Neural progenitor cell (in vitro differentiated cells): ENCODE data around the gene ATRN.

Source experiments
- CTCF ChIP-seq: fragments of 200-600 bp; sonication (generic); IDR thresholded peaks from 2 replicates; pipeline ENCODE4 v1.5.1; 2017; ENCODE audit warnings: antibody characterized with exemption, mild to moderate bottlenecking
- EZH2 ChIP-seq: fragments of 200-600 bp; sonication (generic); IDR thresholded peaks from 2 replicates; pipeline ENCODE4 v1.6.1; 2017; ENCODE audit warnings: antibody characterized with exemption, mild to moderate bottlenecking, moderate library complexity
- EZH2phosphoT487 ChIP-seq: fragments of 200-600 bp; sonication (generic); IDR thresholded peaks from 2 replicates; pipeline ENCODE4 v1.6.1; 2017; ENCODE audit warnings: antibody characterized with exemption

- TF ChIP-seq CTCF (no peak), EZH2phosphoT487 (no peak), EZH2 (no peak)
Observed at GRCh38 chr20:3631534-3631933, 160.7 kb downstream of the ATRN start.
